HCT116 (cell line): ENCODE data around the gene TBC1D4. TPM values are rescaled to one million over a fixed set of nuclear protein-coding genes. Genes with fewer than 3 reads are reported as not detected.

Source experiments
- ATAC-seq: fragments of 200-7000 bp; cut with Tn5 transposase; 2 replicates; pipeline ENCODE4 v1.9.1; 2020; ENCODE audit warnings: mild to moderate bottlenecking, moderate library complexity
- BruUV-seq: library from RNA; stranded (reverse); fragments of 400-500 nt; replicated peaks from 2 replicates; lab custom pipeline; 2021; lab: Mats Ljungman, UMichigan
- CTCF ChIA-PET: fragments of 300-600 bp; sonication (Branson Sonifier 250); formaldehyde crosslinking; loops from one replicate; lab custom pipeline; 2021; ENCODE audit warnings: antibody characterized with exemption; lab: Charles Lee
- POLR2A ChIA-PET: fragments of 300-600, 350-600 bp; sonication (Branson Sonifier 250); formaldehyde crosslinking; loops from one replicate; lab custom pipeline; 2021; ENCODE audit warnings: antibody characterized with exemption; lab: Charles Lee
- RAD21 ChIA-PET, 2 experiments: fragments of 300-600 bp; sonication (Branson Sonifier 250); formaldehyde crosslinking; loops; one replicate each; lab custom pipeline; 2023; ENCODE audit warnings: low total read pairs in 2 of 2; ENCODE audit not compliant: uncharacterized antibody in 2 of 2, unreplicated experiment in 2 of 2, low non-redundant PET in 1 of 2; lab: Charles Lee
- DNase-seq: peaks from one replicate; pipeline ENCODE4 v3.0.0-alpha.2; 2010; ENCODE audit warnings: low read depth, low spot score
- H2AFZ ChIP-seq: fragments of 200-600 bp; shearing (Covaris generic), sonication (generic); 2 replicates; pipeline ENCODE4 v1.6.1; 2017; ENCODE audit warnings: low read depth, mixed run types, mixed read lengths, antibody characterized with exemption, low read length; ENCODE audit not compliant: poor library complexity, severe bottlenecking
- H3K27ac ChIP-seq: 2 replicates; pipeline ENCODE4 v1.5.1; 2012; ENCODE audit warnings: low read depth, low read length
- H3K27me3 ChIP-seq: fragments of 200-600 bp; sonication (generic); 2 replicates; pipeline ENCODE4 v1.6.1; 2016; ENCODE audit warnings: mixed run types, low read length, mixed read lengths; ENCODE audit not compliant: insufficient read depth
- H3K36me3 ChIP-seq, 2 experiments: fragments of 200-500 bp in 1 of 2; fragments of 200-600 bp in 1 of 2; sonication (Bioruptor generic) in 1 of 2; sonication (generic) in 1 of 2; 2 replicates each; pipeline versions ENCODE4 v1.5.1 to v1.6.1; 2014 to 2016; ENCODE audit warnings: low read length in 2 of 2, inconsistent platforms in 1 of 2, mixed read lengths in 1 of 2, mixed run types in 1 of 2; ENCODE audit not compliant: insufficient read depth in 2 of 2, control insufficient read depth in 1 of 2
- H3K4me1 ChIP-seq, 2 experiments: fragments of 200-600 bp in 1 of 2; sonication (generic) in 1 of 2; 2 replicates each; pipeline versions ENCODE4 v1.5.1 to v1.6.1; 2012 to 2017; ENCODE audit warnings: low read length in 2 of 2, inconsistent platforms in 1 of 2, mild to moderate bottlenecking in 1 of 2, mixed read lengths in 1 of 2, mixed run types in 1 of 2, moderate library complexity in 1 of 2; ENCODE audit not compliant: insufficient read depth in 2 of 2, control insufficient read depth in 1 of 2
- H3K4me2 ChIP-seq: fragments of 200-600 bp; sonication (generic); 2 replicates; pipeline ENCODE4 v1.6.1; 2017; ENCODE audit warnings: mixed run types, low read length, mixed read lengths
- H3K4me3 ChIP-seq, 2 experiments: fragments of 200-600 bp in 1 of 2; sonication (generic) in 1 of 2; replicated peaks in 1 of 2; 2 replicates each; pipeline ENCODE4 v1.5.1; 2011 to 2016; ENCODE audit warnings: low read length in 2 of 2, control low read depth in 1 of 2, low read depth in 1 of 2, mild to moderate bottlenecking in 1 of 2, mixed read lengths in 1 of 2, mixed run types in 1 of 2
- H3K79me2 ChIP-seq: fragments of 200-600 bp; sonication (generic); 2 replicates; pipeline ENCODE4 v1.6.1; 2017; ENCODE audit warnings: mild to moderate bottlenecking, mixed run types, low read length, moderate library complexity, mixed read lengths; ENCODE audit not compliant: insufficient read depth
- H3K9ac ChIP-seq: fragments of 200-600 bp; sonication (generic); 2 replicates; pipeline ENCODE4 v1.6.1; 2016; ENCODE audit warnings: low read length, mixed read lengths
- H3K9me2 ChIP-seq: fragments of 200-600 bp; sonication (generic), shearing (Covaris generic); 2 replicates; pipeline ENCODE4 v1.6.1; 2017; ENCODE audit warnings: mixed run types, mild to moderate bottlenecking, moderate library complexity; ENCODE audit not compliant: insufficient read depth
- H3K9me3 ChIP-seq, 2 experiments: fragments of 200-500 bp in 1 of 2; fragments of 200-600 bp in 1 of 2; sonication (Bioruptor generic) in 1 of 2; sonication (generic) in 1 of 2; 2 replicates each; pipeline ENCODE4 v1.6.1; 2014 to 2017; ENCODE audit warnings: low read length in 2 of 2, mixed read lengths in 2 of 2, inconsistent platforms in 1 of 2, low read depth in 1 of 2, mild to moderate bottlenecking in 1 of 2, mixed run types in 1 of 2, moderate library complexity in 1 of 2; ENCODE audit not compliant: control insufficient read depth in 1 of 2, insufficient read depth in 1 of 2
- H4K20me1 ChIP-seq: fragments of 200-600 bp; sonication (generic), shearing (Covaris generic); 2 replicates; pipeline ENCODE4 v1.6.1; 2017; ENCODE audit warnings: mixed run types, mild to moderate bottlenecking, moderate library complexity; ENCODE audit not compliant: insufficient read depth
- CBX3 ChIP-seq: IDR thresholded peaks from 2 replicates; pipeline ENCODE4 v1.6.1; 2012; ENCODE audit warnings: low read depth
- CEBPB ChIP-seq: IDR thresholded peaks from 2 replicates; pipeline ENCODE4 v1.6.1; 2012; ENCODE audit warnings: low read depth
- EGR1 ChIP-seq: IDR thresholded peaks from 2 replicates; pipeline ENCODE4 v1.6.1; 2012; ENCODE audit warnings: low read depth
- ELF1 ChIP-seq: IDR thresholded peaks from 2 replicates; pipeline ENCODE4 v1.6.1; 2012; ENCODE audit warnings: low read depth, borderline replicate concordance
- EZH2 ChIP-seq: fragments of 200-600 bp; sonication (generic); IDR thresholded peaks from 2 replicates; pipeline ENCODE4 v1.6.1; 2017; ENCODE audit warnings: antibody characterized with exemption, mixed run types
- EZH2phosphoT487 ChIP-seq: fragments of 200-600 bp; IDR thresholded peaks from 2 replicates; pipeline ENCODE4 v1.6.1; 2018; ENCODE audit warnings: antibody characterized with exemption, borderline replicate concordance
- FOSL1 ChIP-seq: IDR thresholded peaks from 2 replicates; pipeline ENCODE4 v1.6.1; 2012; ENCODE audit warnings: low read depth
- JUND ChIP-seq: IDR thresholded peaks from 2 replicates; pipeline ENCODE4 v1.6.1; 2012
- POLR2AphosphoS5 ChIP-seq: IDR thresholded peaks from 2 replicates; pipeline ENCODE4 v1.6.1; 2011; ENCODE audit warnings: mild to moderate bottlenecking, low read depth, low read length, moderate library complexity
- SIN3A ChIP-seq: IDR thresholded peaks from 2 replicates; pipeline ENCODE4 v1.6.1; 2012; ENCODE audit warnings: low read depth
- SP1 ChIP-seq: IDR thresholded peaks from 2 replicates; pipeline ENCODE4 v1.6.1; 2012; ENCODE audit warnings: low read depth
- SRF ChIP-seq: IDR thresholded peaks from 2 replicates; pipeline ENCODE4 v1.6.1; 2012; ENCODE audit warnings: low read depth
- TCF7L2 ChIP-seq: IDR thresholded peaks from 2 replicates; pipeline ENCODE4 v1.7.0; 2011; ENCODE audit warnings: borderline replicate concordance, inconsistent platforms; ENCODE audit not compliant: insufficient read depth, insufficient read length; ENCODE audit errors: extremely low read depth
- ZFX ChIP-seq: fragments of 450-650 bp; IDR thresholded peaks from 2 replicates; pipeline ENCODE4 v1.6.1; 2017
- ZNF274 ChIP-seq: fragments of 200-500 bp; sonication (Bioruptor generic); IDR thresholded peaks from 2 replicates; pipeline ENCODE4 v1.6.1; 2014; ENCODE audit warnings: mild to moderate bottlenecking, low read depth, low read length, inconsistent platforms
- intact Hi-C: fragments of 100-400 bp; cut with micrococcal nuclease; formaldehyde crosslinking; loops from 2 replicates; pipeline ENCODE4 v1.10.0; 2022
- total RNA-seq: library from RNA; stranded (reverse); gene quantifications from one replicate; pipeline ENCODE4 v1.2.1, GENCODE V29; 2021; ENCODE audit not compliant: unreplicated experiment
- TF ChIP-seq, protein P1 (sequence below), 3 experiments: fragments of 200-600 bp in 1 of 3; sonication (generic) in 1 of 3; IDR thresholded peaks in 2 of 3; conservative IDR thresholded peaks in 1 of 3; 2 replicates each; pipeline ENCODE4 v1.5.1; 2012 to 2017; ENCODE audit warnings: low read depth in 2 of 3, low read length in 2 of 3, antibody characterized with exemption in 1 of 3, borderline replicate concordance in 1 of 3, control low read depth in 1 of 3, mild to moderate bottlenecking in 1 of 3, mixed read lengths in 1 of 3, mixed run types in 1 of 3, moderate library complexity in 1 of 3; ENCODE audit not compliant: insufficient read depth in 1 of 3
- TF ChIP-seq, protein P2 (sequence below): IDR thresholded peaks from 2 replicates; pipeline ENCODE4 v1.6.1; 2012
- TF ChIP-seq, protein P3 (sequence below): IDR thresholded peaks from 2 replicates; pipeline ENCODE4 v1.6.1; 2012

The TBC1D4 gene
- total RNA-seq, 1 experiment from 2014 or later, result 24.6 TPM

DNA sequence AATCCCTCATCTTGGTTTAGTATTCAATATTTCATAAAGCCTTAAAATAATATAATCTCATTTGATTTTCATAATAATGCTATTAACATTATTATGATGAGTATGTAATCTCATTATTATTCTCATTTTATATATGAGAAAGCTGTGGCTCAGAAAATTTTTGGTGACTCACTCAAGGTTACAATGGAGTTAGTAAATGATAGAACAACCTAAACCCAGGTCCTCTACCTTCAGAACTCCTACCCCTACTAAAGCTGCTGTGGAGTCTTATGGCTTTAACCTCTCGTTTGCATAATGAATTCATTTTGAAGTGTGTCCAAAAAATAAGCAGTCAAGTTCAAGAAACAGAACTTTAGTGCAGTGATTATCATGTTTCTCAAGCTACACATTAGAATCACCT, 226.3 kb downstream of the TBC1D4 start:
- no TSS peak for BruUV-seq
- CTCF ChIA-PET, result no interaction called here
- no peak for ATAC-seq

DNA sequence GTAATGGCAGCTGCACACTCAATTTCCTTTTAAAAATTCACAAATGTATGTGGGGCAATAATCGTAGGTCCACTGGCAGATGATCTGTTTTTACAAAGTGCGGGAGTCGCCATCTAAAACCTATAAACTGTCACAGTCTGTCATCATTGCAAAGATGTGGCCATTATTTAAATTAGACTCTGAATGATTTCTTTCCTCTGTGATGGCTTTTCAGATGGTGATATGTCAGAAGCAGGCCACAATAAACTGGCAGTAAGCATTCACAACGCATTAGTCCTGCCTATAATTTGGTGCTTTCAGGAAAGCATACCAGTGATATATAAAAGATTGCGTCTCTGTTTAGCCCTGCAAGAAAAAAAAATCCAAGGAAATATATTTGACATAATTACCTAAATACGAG, 226.8 kb downstream of the TBC1D4 start:
- POLR2A ChIA-PET, result no interaction called here
- no peak overlapping the region for H3K9ac ChIP-seq
- H3K4me1 ChIP-seq, result no peaks in the 10 kb centered on the region
- H3K9me3 ChIP-seq, result no peaks in the 10 kb centered on the region
- DNase-seq (no peak), ATAC-seq (no peak)
- peaks cover 19% of the 10 kb centered on the region; the same call in 1 of the 2 replicates for H3K27me3 ChIP-seq
- CTCF ChIA-PET, result no interaction called here
- H3K79me2 ChIP-seq, result no peaks in the 10 kb centered on the region
- H3K9me2 ChIP-seq, result no peaks in the 10 kb centered on the region
- no peak overlapping the region for H3K27ac ChIP-seq
- no peaks in the 10 kb centered on the region for H4K20me1 ChIP-seq
- no peak overlapping the region for H3K4me2 ChIP-seq
- RAD21 ChIA-PET, result no interaction called here
- H2AFZ ChIP-seq, result no peak overlapping the region
- no peaks in the 10 kb centered on the region for H3K36me3 ChIP-seq
- no TSS peak for BruUV-seq
- intact Hi-C loops, result no loop called here
- H3K4me3 ChIP-seq, result no peak overlapping the region
- no peak for TF ChIP-seq EZH2
- TF ChIP-seq EZH2phosphoT487, result no peak
- TF ChIP-seq, protein P1, sequence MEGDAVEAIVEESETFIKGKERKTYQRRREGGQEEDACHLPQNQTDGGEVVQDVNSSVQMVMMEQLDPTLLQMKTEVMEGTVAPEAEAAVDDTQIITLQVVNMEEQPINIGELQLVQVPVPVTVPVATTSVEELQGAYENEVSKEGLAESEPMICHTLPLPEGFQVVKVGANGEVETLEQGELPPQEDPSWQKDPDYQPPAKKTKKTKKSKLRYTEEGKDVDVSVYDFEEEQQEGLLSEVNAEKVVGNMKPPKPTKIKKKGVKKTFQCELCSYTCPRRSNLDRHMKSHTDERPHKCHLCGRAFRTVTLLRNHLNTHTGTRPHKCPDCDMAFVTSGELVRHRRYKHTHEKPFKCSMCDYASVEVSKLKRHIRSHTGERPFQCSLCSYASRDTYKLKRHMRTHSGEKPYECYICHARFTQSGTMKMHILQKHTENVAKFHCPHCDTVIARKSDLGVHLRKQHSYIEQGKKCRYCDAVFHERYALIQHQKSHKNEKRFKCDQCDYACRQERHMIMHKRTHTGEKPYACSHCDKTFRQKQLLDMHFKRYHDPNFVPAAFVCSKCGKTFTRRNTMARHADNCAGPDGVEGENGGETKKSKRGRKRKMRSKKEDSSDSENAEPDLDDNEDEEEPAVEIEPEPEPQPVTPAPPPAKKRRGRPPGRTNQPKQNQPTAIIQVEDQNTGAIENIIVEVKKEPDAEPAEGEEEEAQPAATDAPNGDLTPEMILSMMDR (IDR thresholded peaks at IDR 0.05 in 2 of 3, conservative IDR thresholded peaks at IDR 0.05 in 1 of 3; ENCODE audit: borderline replicate concordance in 1 of 3, insufficient read depth in 1 of 3, low read depth in 2 of 3, low read length in 2 of 3), result no peak
- TF ChIP-seq POLR2AphosphoS5, result no peak
- no peak for TF ChIP-seq SP1
- no peak for TF ChIP-seq CEBPB
- TF ChIP-seq EGR1, result no peak
- TF ChIP-seq SIN3A, result no peak
- no peak for TF ChIP-seq ELF1
- TF ChIP-seq TCF7L2, result no peak
- TF ChIP-seq FOSL1, result no peak
- no peak for TF ChIP-seq SRF
- TF ChIP-seq ZNF274, result no peak

More for the DNA sequence above, 226.3 kb downstream of the TBC1D4 start:
- no peak overlapping the region for H3K27ac ChIP-seq
- H3K27me3 ChIP-seq, result peaks cover 19% of the 10 kb centered on the region; the same call in 1 of the 2 replicates
- no peak for DNase-seq
- H3K4me2 ChIP-seq, result no peak overlapping the region
- H3K36me3 ChIP-seq, result no peaks in the 10 kb centered on the region
- no peaks in the 10 kb centered on the region for H3K9me3 ChIP-seq
- H3K9ac ChIP-seq, result no peak overlapping the region
- POLR2A ChIA-PET, result no interaction called here
- no peaks in the 10 kb centered on the region for H3K4me1 ChIP-seq
- TF ChIP-seq, protein P2, sequence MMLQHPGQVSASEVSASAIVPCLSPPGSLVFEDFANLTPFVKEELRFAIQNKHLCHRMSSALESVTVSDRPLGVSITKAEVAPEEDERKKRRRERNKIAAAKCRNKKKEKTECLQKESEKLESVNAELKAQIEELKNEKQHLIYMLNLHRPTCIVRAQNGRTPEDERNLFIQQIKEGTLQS, result no peak
- TF ChIP-seq SP1, result no peak
- no peak for TF ChIP-seq SRF
- TF ChIP-seq SIN3A, result no peak
- TF ChIP-seq JUND, result no peak
- no peak for TF ChIP-seq ZFX
- TF ChIP-seq CBX3, result no peak
- no peak for TF ChIP-seq ZNF274
- no peak for TF ChIP-seq TCF7L2
- TF ChIP-seq CEBPB, result no peak
- TF ChIP-seq, protein P3, sequence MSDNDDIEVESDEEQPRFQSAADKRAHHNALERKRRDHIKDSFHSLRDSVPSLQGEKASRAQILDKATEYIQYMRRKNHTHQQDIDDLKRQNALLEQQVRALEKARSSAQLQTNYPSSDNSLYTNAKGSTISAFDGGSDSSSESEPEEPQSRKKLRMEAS, result no peak
- TF ChIP-seq EZH2, result no peak
- no peak for TF ChIP-seq FOSL1
- TF ChIP-seq EZH2phosphoT487, result no peak
- no peak overlapping the region for H2AFZ ChIP-seq
- H3K4me3 ChIP-seq, result no peak overlapping the region
- no peaks in the 10 kb centered on the region for H3K9me2 ChIP-seq
- intact Hi-C loops, result no loop called here
- H4K20me1 ChIP-seq, result no peaks in the 10 kb centered on the region
- H3K79me2 ChIP-seq, result no peaks in the 10 kb centered on the region
- RAD21 ChIA-PET, result no interaction called here
